Smooth muscle cell (in vitro differentiated cells): ENCODE data around the gene SHISA3. TPM values are rescaled to one million over a fixed set of nuclear protein-coding genes. Genes with fewer than 3 reads are reported as not detected.

ENCODE experiments used
- DNase-seq: peaks from one replicate; lab custom pipeline; 2025; ENCODE audit not compliant: unreplicated experiment; lab: John Stamatoyannopoulos, UW
- H2AFZ ChIP-seq: fragments of 200-600 bp; sonication (generic); 2 replicates; pipeline ENCODE4 v1.6.0; 2016; ENCODE audit warnings: antibody characterized with exemption, low read depth, mild to moderate bottlenecking
- H3F3A ChIP-seq: fragments of 200-600 bp; sonication (generic); 2 replicates; pipeline ENCODE4 v1.6.0; 2017; ENCODE audit warnings: antibody characterized with exemption, low read depth
- H3K27ac ChIP-seq: fragments of 200-600 bp; sonication (generic); 2 replicates; pipeline ENCODE4 v1.5.1; 2016; ENCODE audit warnings: low read depth, mild to moderate bottlenecking
- H3K27me3 ChIP-seq: fragments of 200-600 bp; sonication (generic); 2 replicates; pipeline ENCODE4 v1.6.1; 2016; ENCODE audit warnings: low read depth, mild to moderate bottlenecking
- H3K36me3 ChIP-seq: fragments of 200-600 bp; sonication (generic); 2 replicates; pipeline ENCODE4 v1.5.1; 2016; ENCODE audit warnings: low read depth
- H3K4me1 ChIP-seq: fragments of 200-600 bp; sonication (generic); 2 replicates; pipeline ENCODE4 v1.5.1; 2016; ENCODE audit warnings: low read depth
- H3K4me2 ChIP-seq: fragments of 200-600 bp; sonication (generic); 2 replicates; pipeline ENCODE4 v1.6.0; 2016; ENCODE audit warnings: mild to moderate bottlenecking
- H3K4me3 ChIP-seq: fragments of 200-600 bp; sonication (generic); 2 replicates; pipeline ENCODE4 v1.5.1; 2016; ENCODE audit warnings: mild to moderate bottlenecking
- H3K79me2 ChIP-seq: fragments of 200-600 bp; sonication (generic); 2 replicates; pipeline ENCODE4 v1.6.0; 2016; ENCODE audit warnings: low read depth, mild to moderate bottlenecking
- H3K9ac ChIP-seq: fragments of 200-600 bp; sonication (generic); 2 replicates; pipeline ENCODE4 v1.6.0; 2016; ENCODE audit warnings: low read depth
- H3K9me3 ChIP-seq: fragments of 200-600 bp; sonication (generic); replicated peaks from 2 replicates; pipeline ENCODE4 v1.5.1; 2016; ENCODE audit warnings: low read depth
- H4K20me1 ChIP-seq: fragments of 200-600 bp; sonication (generic); 2 replicates; pipeline ENCODE4 v1.6.0; 2016; ENCODE audit warnings: low read depth
- CTCF ChIP-seq: fragments of 200-600 bp; sonication (generic); IDR thresholded peaks from 2 replicates; pipeline ENCODE4 v1.5.1; 2017; ENCODE audit warnings: borderline replicate concordance, mild to moderate bottlenecking, antibody characterized with exemption; ENCODE audit not compliant: insufficient read depth, poor library complexity, severe bottlenecking
- WGBS: methylation state at CpG from one replicate; pipeline ENCODE4 v1.1.7; 2016; ENCODE audit warnings: low lambda C conversion rate; 5-methylcytosine and 5-hydroxymethylcytosine counted together
- polyA plus RNA-seq: library from polyadenylated mRNA; unstranded; fragments of >200 nt; fragmentation: Nextera tagmentation; extraction: Ambion mirVana; gene quantifications from 2 replicates; pipeline ENCODE4 v1.2.1, GENCODE V29; 2016
- total RNA-seq: library from RNA; depleted of rRNA; stranded (reverse); fragments of >200 nt; gene quantifications from 2 replicates; pipeline ENCODE4 v1.2.3, GENCODE V29; 2014

The SHISA3 gene
- total and polyA plus RNA-seq, 2 experiments from 2014 or later, result not detected

- DNase-seq, result no peak
- H3K36me3 ChIP-seq, result no peaks in the 10 kb centered on the region
- H3K4me3 ChIP-seq, result no peak overlapping the region
- H3F3A ChIP-seq, result no peaks in the 10 kb centered on the region
- H3K4me1 ChIP-seq, result peaks cover 3% of the 10 kb centered on the region
- no peaks in the 10 kb centered on the region for H3K9me3 ChIP-seq
- no peak overlapping the region for H2AFZ ChIP-seq
- TF ChIP-seq CTCF, result no peak
- no peak overlapping the region for H3K4me2 ChIP-seq
- no peaks in the 10 kb centered on the region for H3K27me3 ChIP-seq
- no peaks in the 10 kb centered on the region for H4K20me1 ChIP-seq
- no peaks in the 10 kb centered on the region for H3K79me2 ChIP-seq
- 95% methylated on average over 4 of the region's 4 CpGs for WGBS
- no peak overlapping the region for H3K27ac ChIP-seq
- H3K9ac ChIP-seq, result no peak overlapping the region
These were observed 46.6 kb upstream of the SHISA3 start for GRCh38 chr4:42350611-42351182.

GRCh38 chr4:42352049-42352448 lies 45.2 kb upstream of the SHISA3 start:
- H3K4me2 ChIP-seq, result no peak overlapping the region
- no peak overlapping the region for H3K27ac ChIP-seq
- no peaks in the 10 kb centered on the region for H3K79me2 ChIP-seq
- no peak overlapping the region for H3K9ac ChIP-seq
- H3K27me3 ChIP-seq, result no peaks in the 10 kb centered on the region
- H4K20me1 ChIP-seq, result no peaks in the 10 kb centered on the region
- no peak overlapping the region for H3K4me3 ChIP-seq
- no peak for TF ChIP-seq CTCF
- no peaks in the 10 kb centered on the region for H3K9me3 ChIP-seq
- DNase-seq, result no peak
- no peaks in the 10 kb centered on the region for H3F3A ChIP-seq
- H3K36me3 ChIP-seq, result no peaks in the 10 kb centered on the region
- WGBS, result 81% methylated on average over 3 of the region's 3 CpGs
- peaks cover 3% of the 10 kb centered on the region for H3K4me1 ChIP-seq
- no peak overlapping the region for H2AFZ ChIP-seq

- no peaks in the 10 kb centered on the region for H4K20me1 ChIP-seq
- H2AFZ ChIP-seq, result no peak overlapping the region
- TF ChIP-seq CTCF, result no peak
- H3K4me3 ChIP-seq, result no peak overlapping the region
- no peak overlapping the region for H3K9ac ChIP-seq
- H3K27ac ChIP-seq, result no peak overlapping the region
- DNase-seq, result no peak
- H3K4me1 ChIP-seq, result no peaks in the 10 kb centered on the region
- H3K4me2 ChIP-seq, result no peak overlapping the region
- peaks cover 4% of the 10 kb centered on the region for H3K27me3 ChIP-seq
- no peaks in the 10 kb centered on the region for H3K9me3 ChIP-seq
- WGBS, result 96% methylated on average over 5 of the region's 5 CpGs
- H3K79me2 ChIP-seq, result no peaks in the 10 kb centered on the region
- no peaks in the 10 kb centered on the region for H3K36me3 ChIP-seq
- no peaks in the 10 kb centered on the region for H3F3A ChIP-seq
These were observed 40.0 kb upstream of the SHISA3 start for GRCh38 chr4:42357325-42357724.

GRCh38 chr4:42359711-42360110 lies 37.6 kb upstream of the SHISA3 start:
- 71% methylated on average over 5 of the region's 5 CpGs for WGBS
- Histone ChIP-seq H2AFZ (no peak overlapping the region), H3K4me3 (peak overlapping the region; percentile 27)

More at GRCh38 chr4:42359711-42360110, 37.6 kb upstream of the SHISA3 start:
- no peaks in the 10 kb centered on the region for H3F3A ChIP-seq
- no peaks in the 10 kb centered on the region for H3K36me3 ChIP-seq
- H3K27me3 ChIP-seq, result peaks cover 4% of the 10 kb centered on the region
- no peak for TF ChIP-seq CTCF
- DNase-seq, result no peak
- H3K9ac ChIP-seq, result no peak overlapping the region
- no peak overlapping the region for H3K27ac ChIP-seq
- H4K20me1 ChIP-seq, result no peaks in the 10 kb centered on the region
- no peaks in the 10 kb centered on the region for H3K4me1 ChIP-seq
- H3K79me2 ChIP-seq, result no peaks in the 10 kb centered on the region
- H3K9me3 ChIP-seq, result no peaks in the 10 kb centered on the region
- peak overlapping the region; percentile 50 for H3K4me2 ChIP-seq
